Panc1 (cell line): Measurements from ENCODE around the gene BRD4.

ENCODE experiments used
- CTCF ChIP-seq: fragments of 450-650 bp; IDR thresholded peaks from 2 replicates; pipeline ENCODE4 v1.5.1; 2017; ENCODE audit warnings: mild to moderate bottlenecking
- POLR2AphosphoS5 ChIP-seq: IDR thresholded peaks from 2 replicates; pipeline ENCODE4 v1.6.1; 2012; ENCODE audit warnings: mild to moderate bottlenecking, low read depth, low read length, moderate library complexity
- REST ChIP-seq, 2 experiments: IDR thresholded peaks; 2 replicates each; pipeline ENCODE4 v1.6.1; 2011 to 2012; ENCODE audit warnings: low read depth in 2 of 2, control low read depth in 1 of 2, low read length in 1 of 2, mild to moderate bottlenecking in 1 of 2, moderate library complexity in 1 of 2; ENCODE audit not compliant: insufficient read depth in 1 of 2
- SIN3A ChIP-seq: IDR thresholded peaks from 2 replicates; pipeline ENCODE4 v1.6.1; 2012; ENCODE audit warnings: low read depth, mild to moderate bottlenecking, low read length, moderate library complexity, borderline replicate concordance; ENCODE audit not compliant: insufficient read depth
- TCF7L2 ChIP-seq: IDR thresholded peaks from 2 replicates; pipeline ENCODE4 v1.6.1; 2011; ENCODE audit warnings: mild to moderate bottlenecking, low read depth, low read length, inconsistent platforms

- TF ChIP-seq CTCF (no peak), POLR2AphosphoS5 (no peak), REST (IDR thresholded peaks at IDR 0.05; ENCODE audit: insufficient read depth in 1 of 2, low read depth in 2 of 2, low read length in 1 of 2) (no peak), TCF7L2 (no peak), SIN3A (no peak)
Observed at GRCh38 chr19:15240515-15240914, 91.8 kb downstream of the BRD4 start.
